Omental fat pad (tissue), 4 donors: ENCODE measurements around the gene UNC93B1. TPM values are rescaled to one million over a fixed set of nuclear protein-coding genes. Genes with fewer than 3 reads are reported as not detected.
"Not testable (repeated sequence)": the region's sequence is repeated elsewhere in the genome, so short reads cannot be mapped to it uniquely, and the experiment has no call there.

Experiments
- ATAC-seq: fragments of 150-250 bp; one replicate; pipeline ENCODE4 v1.9.1; 2016; ENCODE audit warnings: mild to moderate bottlenecking, moderate library complexity; ENCODE audit not compliant: low FRiP score
- DNase-seq: peaks from one replicate; pipeline ENCODE4 v3.0.0-alpha.2; 2019; ENCODE audit warnings: low spot score
- total RNA-seq, 4 donors: library from RNA; depleted of rRNA; stranded (reverse); fragments of >200 nt; gene quantifications; one replicate each; pipeline ENCODE4 v1.1.0, GENCODE V29; 2016
- TF ChIP-seq, protein P1 (sequence below), 3 donors: fragments of 450-650 bp; IDR thresholded peaks; one replicate each; pipeline ENCODE4 v1.5.1; 2016 to 2017; ENCODE audit warnings: antibody characterized with exemption in 3 of 3, mild to moderate bottlenecking in 3 of 3, moderate library complexity in 2 of 3

UNC93B1 gene
- total RNA-seq, 4 donors from 2014 or later: 33.5 to 63.8 (median 51.4) TPM

- TF ChIP-seq, protein P1, sequence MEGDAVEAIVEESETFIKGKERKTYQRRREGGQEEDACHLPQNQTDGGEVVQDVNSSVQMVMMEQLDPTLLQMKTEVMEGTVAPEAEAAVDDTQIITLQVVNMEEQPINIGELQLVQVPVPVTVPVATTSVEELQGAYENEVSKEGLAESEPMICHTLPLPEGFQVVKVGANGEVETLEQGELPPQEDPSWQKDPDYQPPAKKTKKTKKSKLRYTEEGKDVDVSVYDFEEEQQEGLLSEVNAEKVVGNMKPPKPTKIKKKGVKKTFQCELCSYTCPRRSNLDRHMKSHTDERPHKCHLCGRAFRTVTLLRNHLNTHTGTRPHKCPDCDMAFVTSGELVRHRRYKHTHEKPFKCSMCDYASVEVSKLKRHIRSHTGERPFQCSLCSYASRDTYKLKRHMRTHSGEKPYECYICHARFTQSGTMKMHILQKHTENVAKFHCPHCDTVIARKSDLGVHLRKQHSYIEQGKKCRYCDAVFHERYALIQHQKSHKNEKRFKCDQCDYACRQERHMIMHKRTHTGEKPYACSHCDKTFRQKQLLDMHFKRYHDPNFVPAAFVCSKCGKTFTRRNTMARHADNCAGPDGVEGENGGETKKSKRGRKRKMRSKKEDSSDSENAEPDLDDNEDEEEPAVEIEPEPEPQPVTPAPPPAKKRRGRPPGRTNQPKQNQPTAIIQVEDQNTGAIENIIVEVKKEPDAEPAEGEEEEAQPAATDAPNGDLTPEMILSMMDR (IDR thresholded peaks at IDR 0.05): no peak
- ATAC-seq (no peak), DNase-seq (no peak)
Observed at GRCh38 chr11:67996051-67996450, 7.8 kb downstream of the UNC93B1 start.

- ATAC-seq, DNase-seq: not testable (repeated sequence)
Observed at GRCh38 chr11:67995579-67995978, 8.3 kb downstream of the UNC93B1 start.

- ATAC-seq, DNase-seq: not testable (repeated sequence)
Observed at GRCh38 chr11:67995129-67995528, 8.8 kb downstream of the UNC93B1 start.

- DNase-seq, ATAC-seq: not testable (repeated sequence)
Observed at GRCh38 chr11:67994387-67994786, 9.5 kb downstream of the UNC93B1 start.

DNA sequence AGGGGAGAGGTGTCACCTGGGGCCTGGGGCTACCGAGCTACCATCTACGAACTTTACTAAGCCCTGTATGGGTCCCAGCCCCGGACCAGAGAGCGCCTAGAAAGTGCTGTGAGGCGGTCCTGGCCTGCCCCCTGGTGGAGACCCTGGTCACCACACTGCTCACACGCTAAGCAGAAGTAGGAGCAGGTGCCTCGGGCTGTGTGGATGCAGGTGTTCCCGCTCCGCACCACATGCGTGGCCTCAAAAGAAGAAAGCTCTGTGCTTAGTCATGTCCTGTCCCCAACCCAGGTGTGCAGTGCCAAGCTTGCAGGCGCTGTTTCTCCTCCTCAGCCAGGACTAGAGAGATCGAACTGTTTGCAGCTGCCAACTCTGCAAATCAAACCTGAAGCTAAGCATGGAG lies 10.1 kb downstream of the UNC93B1 start:
- not testable (repeated sequence) for DNase-seq, ATAC-seq

DNA sequence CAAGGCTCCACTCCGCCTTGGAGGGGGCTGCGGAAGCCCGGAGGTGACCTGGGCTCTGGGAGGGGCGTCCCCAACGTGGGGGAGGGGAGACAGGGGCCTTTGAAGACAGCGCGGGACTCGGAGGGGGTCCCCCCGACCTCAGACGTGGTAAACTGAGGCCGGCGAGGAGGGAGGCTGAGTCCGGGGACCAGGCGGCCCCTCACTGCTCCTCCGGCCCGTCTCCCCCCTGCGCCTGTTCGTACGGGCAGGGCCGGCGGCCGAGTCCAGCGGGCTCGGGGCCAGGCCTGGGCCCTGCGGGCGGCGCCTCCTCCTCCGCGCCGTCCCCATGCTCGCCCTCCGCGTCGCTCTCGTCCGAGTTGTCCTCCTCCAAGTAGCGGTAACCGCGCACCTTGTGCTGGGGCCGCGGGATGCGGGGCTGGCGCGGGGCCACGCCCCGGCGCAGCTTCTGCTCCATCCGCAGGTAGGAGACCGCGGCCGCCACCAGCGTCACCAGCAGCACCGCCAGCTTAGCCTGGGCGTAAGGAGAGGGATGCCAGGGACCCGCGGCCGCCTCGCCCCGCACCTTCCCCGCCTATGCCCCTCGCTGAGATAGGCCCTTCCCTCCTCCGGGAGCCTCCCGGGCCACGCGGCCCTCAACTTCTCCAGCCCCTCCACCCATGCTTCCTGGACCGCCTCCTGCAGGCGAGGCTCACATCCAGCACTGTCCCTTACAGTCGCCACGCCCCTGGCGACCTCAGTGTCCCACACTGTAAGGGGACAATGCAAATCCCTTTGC lies 12.4 kb downstream of the UNC93B1 start:
- DNase-seq, ATAC-seq: not testable (repeated sequence)

- not testable (repeated sequence) for DNase-seq, ATAC-seq
Observed at GRCh38 chr11:67990546-67991346, 13.2 kb downstream of the UNC93B1 start.

DNA sequence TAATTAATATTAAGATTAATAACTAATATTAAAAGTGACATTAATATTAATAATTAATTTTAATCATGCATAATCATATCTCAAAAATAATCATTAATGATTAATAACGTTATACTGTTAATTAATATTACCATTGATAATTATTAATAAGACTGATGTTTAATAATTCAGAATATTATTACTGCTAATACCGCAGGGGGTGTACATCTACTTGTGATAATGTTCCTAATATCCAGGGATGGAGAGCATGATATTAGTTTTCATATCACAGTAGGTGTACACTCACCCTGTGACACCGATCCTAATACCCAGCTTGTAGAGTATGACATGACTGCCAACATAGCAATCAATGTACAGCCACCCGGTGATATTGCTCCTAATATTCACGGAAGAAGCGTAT lies 18.6 kb downstream of the UNC93B1 start:
- ATAC-seq, DNase-seq: not testable (repeated sequence)

GRCh38 chr11:67983951-67984350 lies 19.9 kb downstream of the UNC93B1 start:
- no peak for ATAC-seq
- no peak for DNase-seq
- TF ChIP-seq, protein P1 (IDR thresholded peaks at IDR 0.05): no peak

DNA sequence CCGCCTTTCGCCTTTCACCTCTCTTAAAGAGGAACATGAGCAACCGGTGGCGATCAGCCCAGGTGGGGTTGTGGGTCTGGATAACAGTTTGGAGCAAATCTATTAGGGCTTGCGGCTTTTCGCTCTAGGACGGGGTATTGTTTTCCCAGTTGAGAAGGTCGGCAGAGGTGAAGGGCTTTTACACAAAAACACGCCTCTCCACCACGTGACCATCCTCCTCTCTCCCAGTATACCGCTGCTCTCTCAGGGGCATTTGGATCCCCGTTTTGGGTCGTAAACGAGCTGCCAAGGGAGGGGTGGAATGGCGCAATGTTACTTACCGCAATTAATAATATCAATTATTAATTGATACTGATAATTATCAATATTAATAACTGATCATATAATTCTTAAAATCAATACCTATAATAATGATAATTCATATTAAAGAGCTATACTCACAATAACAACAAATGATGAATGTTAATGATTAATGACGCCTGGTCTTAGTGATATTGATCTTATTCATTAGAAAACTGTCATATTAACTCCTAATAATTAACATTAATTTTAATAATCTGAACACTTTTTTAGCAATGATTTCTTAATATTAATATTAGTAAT lies 21.5 kb downstream of the UNC93B1 start:
- not testable (repeated sequence) for DNase-seq, ATAC-seq

DNA sequence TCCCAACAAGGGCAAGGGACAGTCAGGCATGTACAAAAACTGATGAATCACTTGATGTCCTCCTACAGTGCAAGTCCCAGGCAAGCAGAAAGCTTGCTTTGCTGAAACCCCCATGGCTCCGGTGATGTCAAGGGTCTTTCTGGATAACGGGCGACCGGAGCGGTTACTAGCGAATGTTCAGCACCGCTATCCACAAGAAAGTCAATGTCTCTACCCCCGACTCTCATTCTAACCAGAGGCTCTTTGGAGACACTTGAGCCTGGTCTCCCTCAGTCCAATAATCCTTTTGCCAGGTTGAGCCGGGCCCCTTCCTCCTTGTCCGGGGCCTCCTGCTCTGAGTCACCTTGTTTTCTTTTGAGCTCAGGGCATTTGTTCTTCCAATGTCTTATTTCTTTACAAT lies 22.7 kb downstream of the UNC93B1 start:
- DNase-seq, ATAC-seq: not testable (repeated sequence)

DNA sequence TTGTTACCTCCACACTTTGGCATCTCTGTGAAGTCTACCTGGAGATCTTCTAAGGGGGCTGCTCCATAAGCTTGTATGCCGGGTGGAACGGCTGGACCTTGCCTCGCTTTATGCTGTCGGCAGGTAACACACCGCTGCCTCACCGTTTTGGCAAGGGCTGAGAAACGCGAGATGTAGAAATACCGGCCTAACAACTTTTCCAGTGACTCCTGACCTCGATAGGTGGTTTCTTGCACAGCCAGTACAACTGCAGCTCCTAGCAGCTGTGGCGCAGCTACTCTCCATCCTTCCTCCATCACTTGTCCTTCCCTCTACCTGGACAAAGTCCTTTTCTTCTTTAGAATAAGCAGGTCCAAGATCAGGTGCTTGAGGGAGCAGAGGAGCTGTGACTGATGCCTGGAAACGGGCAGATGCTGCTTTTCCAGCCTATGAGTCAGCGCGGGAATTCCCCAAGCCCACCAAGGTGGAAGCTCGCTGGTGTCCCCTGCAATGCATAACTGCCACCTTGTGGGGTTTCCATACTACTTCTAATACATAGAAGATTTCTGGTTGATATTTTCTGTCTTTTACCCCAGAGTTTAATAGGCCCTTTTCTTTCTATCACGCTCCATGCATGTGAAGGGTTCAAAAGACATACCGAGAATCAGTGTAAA lies 25.0 kb downstream of the UNC93B1 start:
- not testable (repeated sequence) for DNase-seq, ATAC-seq

DNA sequence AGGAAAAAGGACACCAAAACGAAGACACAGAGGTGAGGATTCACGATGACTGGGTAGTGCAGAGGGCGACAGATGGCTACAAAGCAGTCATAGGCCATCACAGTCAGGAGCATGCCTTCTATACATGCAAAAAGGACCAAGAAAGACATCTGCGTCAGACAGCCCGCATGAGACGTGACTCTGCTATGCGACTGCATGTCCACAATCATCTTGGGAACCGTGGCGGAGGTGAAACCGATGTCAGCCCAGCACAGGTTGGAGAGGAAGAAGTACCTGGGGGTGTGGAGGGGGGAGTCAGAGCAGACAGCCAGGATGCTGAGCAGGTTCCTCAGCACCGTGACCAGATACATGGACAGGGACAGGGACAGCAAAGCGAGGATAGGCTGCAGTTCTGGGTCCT lies 29.2 kb downstream of the UNC93B1 start:
- not testable (repeated sequence) for DNase-seq, ATAC-seq

- ATAC-seq, DNase-seq: not testable (repeated sequence)
Observed at GRCh38 chr11:67965830-67966348, 38.0 kb downstream of the UNC93B1 start.

DNA sequence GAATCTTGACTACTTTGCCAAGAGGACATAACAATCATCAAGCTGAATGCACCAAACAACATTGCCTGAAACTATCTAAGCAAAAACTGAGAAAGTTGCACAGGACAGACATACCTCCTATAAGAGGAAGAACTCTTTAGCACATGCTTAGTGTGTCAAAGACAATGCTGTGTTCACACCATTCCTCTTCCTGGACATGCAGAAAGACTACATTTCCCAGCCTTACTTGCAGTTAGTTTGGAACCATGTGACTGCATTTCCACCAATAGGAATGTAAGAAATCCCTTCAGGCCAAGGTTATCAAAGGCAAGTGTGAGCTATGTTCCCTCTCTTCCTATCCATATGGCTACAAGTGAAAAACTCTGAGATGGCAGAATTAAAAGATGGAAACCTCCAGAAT lies 39.2 kb downstream of the UNC93B1 start:
- ATAC-seq, DNase-seq: not testable (repeated sequence)

DNA sequence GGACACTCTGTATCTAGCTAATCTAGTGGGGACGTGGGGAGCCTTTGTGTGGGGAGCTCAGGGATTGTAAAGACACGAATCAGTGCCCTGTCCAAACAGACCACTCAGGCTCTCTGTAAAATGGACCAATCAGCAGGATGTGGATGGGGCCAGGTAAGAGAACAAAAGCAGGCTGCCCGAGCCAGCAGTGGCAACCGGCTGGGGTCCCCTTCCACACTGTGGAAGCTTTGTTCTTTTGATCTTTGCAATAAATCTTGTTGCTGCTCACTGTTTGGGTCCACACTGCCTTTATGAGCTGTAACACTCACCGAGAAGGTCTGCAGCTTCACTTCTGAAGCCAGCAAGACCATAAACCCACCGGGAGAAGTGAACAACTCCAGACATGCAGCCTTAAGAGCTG lies 40.0 kb downstream of the UNC93B1 start:
- not testable (repeated sequence) for DNase-seq, ATAC-seq
